CD14-positive monocyte (primary cell): ENCODE results near the gene THOC5. TPM values are rescaled to one million over a fixed set of nuclear protein-coding genes. Genes with fewer than 3 reads are reported as not detected.
"Not testable (repeated sequence)": the region's sequence is repeated elsewhere in the genome, so short reads cannot be mapped to it uniquely, and the experiment has no call there.

Source experiments
- DNase-seq, 3 donors: peaks; one replicate each; pipeline ENCODE4 v3.0.0-alpha.2; 2011 to 2022
- H2AFZ ChIP-seq: 2 replicates; pipeline ENCODE4 v1.6.0; 2012; ENCODE audit warnings: mild to moderate bottlenecking, low read depth, low read length, inconsistent platforms; ENCODE audit not compliant: insufficient read depth, poor library complexity, severe bottlenecking
- H3K27ac ChIP-seq, 2 donors: 1 replicate in 1 of 2; 2 replicates in 1 of 2; pipeline ENCODE4 v1.5.1; 2012 to 2013; ENCODE audit warnings: low read length in 2 of 2, control low read depth in 1 of 2, inconsistent platforms in 1 of 2, low read depth in 1 of 2, mild to moderate bottlenecking in 1 of 2
- H3K27me3 ChIP-seq, 2 donors: one replicate each; pipeline versions ENCODE4 v1.6.0 to v1.6.1; 2011 to 2013; ENCODE audit warnings: low read length in 2 of 2; ENCODE audit not compliant: control insufficient read depth in 2 of 2, insufficient read depth in 2 of 2
- H3K36me3 ChIP-seq, 2 donors: replicated peaks in 1 of 2; 1 replicate in 1 of 2; 2 replicates in 1 of 2; pipeline versions ENCODE4 v1.5.1 to v1.6.1; 2012 to 2013; ENCODE audit warnings: low read length in 2 of 2, control low read depth in 1 of 2, inconsistent platforms in 1 of 2, mild to moderate bottlenecking in 1 of 2; ENCODE audit not compliant: insufficient read depth in 2 of 2, control insufficient read depth in 1 of 2
- H3K4me1 ChIP-seq, 2 donors: 1 replicate in 1 of 2; 2 replicates in 1 of 2; pipeline versions ENCODE4 v1.5.1 to v1.6.1; 2012 to 2013; ENCODE audit warnings: low read length in 2 of 2, control low read depth in 1 of 2, inconsistent platforms in 1 of 2, mild to moderate bottlenecking in 1 of 2, moderate library complexity in 1 of 2; ENCODE audit not compliant: insufficient read depth in 2 of 2, control insufficient read depth in 1 of 2
- H3K4me2 ChIP-seq: replicated peaks from 2 replicates; pipeline ENCODE3; 2012; ENCODE audit warnings: low read length, moderate library complexity, mild to moderate bottlenecking; ENCODE audit not compliant: poor library complexity, severe bottlenecking; ENCODE audit errors: extremely low read depth
- H3K4me3 ChIP-seq, 3 experiments: fragments of 200-600 bp in 1 of 3; sonication (generic) in 1 of 3; replicated peaks in 1 of 3; 1 replicate in 2 of 3; 2 replicates in 1 of 3; pipeline ENCODE4 v1.5.1; 2011 to 2013; ENCODE audit warnings: low read length in 3 of 3, mild to moderate bottlenecking in 3 of 3, control low read depth in 2 of 3, low read depth in 2 of 3, inconsistent platforms in 1 of 3, moderate library complexity in 1 of 3
- H3K79me2 ChIP-seq: 2 replicates; pipeline ENCODE4 v1.6.0; 2012; ENCODE audit warnings: mild to moderate bottlenecking, control low read depth, inconsistent platforms, low read length, moderate library complexity; ENCODE audit not compliant: insufficient read depth
- H3K9ac ChIP-seq: 2 replicates; pipeline ENCODE4 v1.6.0; 2017; ENCODE audit warnings: low read length, mild to moderate bottlenecking; ENCODE audit not compliant: insufficient read depth, poor library complexity, severe bottlenecking
- H3K9me3 ChIP-seq, 2 donors: replicated peaks in 1 of 2; 1 replicate in 1 of 2; 2 replicates in 1 of 2; pipeline versions ENCODE4 v1.5.1 to v1.6.1; 2012 to 2013; ENCODE audit warnings: low read length in 2 of 2, control low read depth in 1 of 2; ENCODE audit not compliant: control insufficient read depth in 1 of 2, insufficient read depth in 1 of 2
- H4K20me1 ChIP-seq: 2 replicates; pipeline ENCODE4 v1.6.0; 2012; ENCODE audit warnings: mild to moderate bottlenecking, low read length, control low read depth, moderate library complexity; ENCODE audit not compliant: insufficient read depth
- H3K27ac Mint-ChIP-seq, 7 donors: one replicate each; pipeline ENCODE4 v1.8.0; 2020; ENCODE audit warnings: mild to moderate bottlenecking in 7 of 7, mixed read lengths in 7 of 7, moderate library complexity in 6 of 7, inconsistent platforms in 2 of 7
- H3K27me3 Mint-ChIP-seq, 3 donors: one replicate each; pipeline ENCODE4 v1.8.0; 2021 to 2022; ENCODE audit warnings: low read depth in 3 of 3, mild to moderate bottlenecking in 3 of 3, mixed read lengths in 3 of 3, moderate library complexity in 3 of 3, inconsistent platforms in 1 of 3
- H3K36me3 Mint-ChIP-seq, 2 donors: one replicate each; pipeline ENCODE4 v1.8.0; 2020; ENCODE audit warnings: mixed read lengths in 2 of 2, inconsistent platforms in 1 of 2, mild to moderate bottlenecking in 1 of 2
- H3K4me1 Mint-ChIP-seq: one replicate; pipeline ENCODE4 v1.8.0; 2020; ENCODE audit warnings: mild to moderate bottlenecking, mixed read lengths
- H3K4me3 Mint-ChIP-seq, 2 donors: one replicate each; pipeline ENCODE4 v1.8.0; 2020; ENCODE audit warnings: mild to moderate bottlenecking in 2 of 2, mixed read lengths in 2 of 2, moderate library complexity in 1 of 2
- H3K9me3 Mint-ChIP-seq, 7 donors: one replicate each; pipeline ENCODE4 v1.8.0; 2020 to 2022; ENCODE audit warnings: mixed read lengths in 7 of 7, mild to moderate bottlenecking in 6 of 7, moderate library complexity in 6 of 7, inconsistent platforms in 2 of 7
- CTCF ChIP-seq: fragments of 200-600 bp; IDR thresholded peaks from one replicate; pipeline ENCODE4 v1.8.0; 2022; ENCODE audit warnings: antibody characterized with exemption, mild to moderate bottlenecking
- WGBS: methylation state at CpG from one replicate; pipeline ENCODE4 v1.1.5; 2013; ENCODE audit warnings: missing lambda C conversion rate; ENCODE audit not compliant: insufficient coverage; 5-methylcytosine and 5-hydroxymethylcytosine counted together
- intact Hi-C, 2 donors: fragments of 100-400 bp; cut with micrococcal nuclease; formaldehyde crosslinking; loops; one replicate each; pipeline versions ENCODE4 v1.15.0 to v1.15.1; 2023
- polyA minus RNA-seq: library from RNA; depleted of rRNA, polyadenylated mRNA; stranded (reverse); fragments of >200 nt; gene quantifications from 2 replicates; pipeline ENCODE4 v1.2.3, GENCODE V29; 2012
- polyA plus RNA-seq, 3 donors: library from polyadenylated mRNA; depleted of rRNA in 1 of 3; unstranded in 2 of 3; stranded (reverse) in 1 of 3; fragments of 300-500 nt in 2 of 3; fragments of >200 nt in 1 of 3; fragmentation: Illumina TruSeq in 2 of 3; gene quantifications; 1 replicate in 2 of 3; 2 replicates in 1 of 3; pipeline ENCODE4 v1.2.3, GENCODE V29; 2012 to 2021
- total RNA-seq, 12 experiments: library from RNA in 1 of 12; stranded (reverse) in 1 of 12; fragments of 120-200 nt in 1 of 12; gene quantifications; one replicate each; pipeline ENCODE4 v1.2.4 and lab custom pipeline; 2013 to 2026; ENCODE audit warnings: mixed read lengths in 6 of 12, inconsistent platforms in 1 of 12

THOC5 gene
- 34.5 TPM for total RNA-seq (2013)
- polyA plus RNA-seq = 10 to 100 TPM; 19.6 to 29.9 (median 28.2) TPM
- 19.8 and 23.5 TPM in 2 replicates for polyA minus RNA-seq
- total RNA-seq (lab: John Stamatoyannopoulos, UW) = 5.0 to 30.8 (median 23.6) reads per million in 11 experiments

GRCh38 chr22:29553351-29554224, at the start of gene THOC5:
TSS of gene THOC5 (minus strand) at chr22:29553757. CDS start at chr22:29549147, 4,610 bp downstream.
- peak within 1 kb of the TSS; percentile 86 to 95 (median 90) for H3K4me3 ChIP-seq
- Mint-ChIP-seq H3K36me3 (peaks cover 20% of the 10 kb centered on the region in 2 donors), H3K9me3 (no peaks in the 10 kb centered on the region), H3K4me3 (peak within 1 kb of the TSS; percentile 88 to 96), H3K4me1 (peaks cover 15% of the 10 kb centered on the region), H3K27ac (peak within 1 kb of the TSS; percentile 84 to 92 (median 90)), H3K27me3 (peaks cover 0 to 3% (median 1%) of the 10 kb centered on the region in 3 donors)
- H3K9ac ChIP-seq = peak within 1 kb of the TSS; percentile 78
- H3K4me1 ChIP-seq = peaks cover 9 to 13% of the 10 kb centered on the region in 2 donors
- peak within 1 kb of the TSS; percentile 94 for H2AFZ ChIP-seq
- peaks cover 13% of the 10 kb centered on the region for H3K79me2 ChIP-seq
- peak within 1 kb of the TSS; percentile 82 for H3K4me2 ChIP-seq
- peaks cover 4 to 21% of the 10 kb centered on the region in 2 donors for H3K36me3 ChIP-seq
- H3K9me3 ChIP-seq = no peaks in the 10 kb centered on the region
- peak within 1 kb of the TSS; percentile 57 to 84 for H3K27ac ChIP-seq
- peak; percentile 87 to 88 (median 88) for DNase-seq
- no peaks in the 10 kb centered on the region for H4K20me1 ChIP-seq
- no peaks in the 10 kb centered on the region for H3K27me3 ChIP-seq
- intact Hi-C loops = no loop called here
- 2% methylated on average over 28 of the region's 44 CpGs for WGBS
- TF ChIP-seq CTCF = peak; percentile 53

GRCh38 chr22:29598684-29599020, 45.1 kb upstream of the THOC5 start:
- Mint-ChIP-seq H3K36me3 (no peaks in the 10 kb centered on the region), H3K27me3 (peaks cover 0 to 2% (median 2%) of the 10 kb centered on the region in 3 donors), H3K4me3 (no peak overlapping the region), H3K27ac (no peak overlapping the region), H3K4me1 (peaks cover 6% of the 10 kb centered on the region), H3K9me3 (peaks cover 4 to 19% (median 9%) of the 10 kb centered on the region in 7 donors)
- Histone ChIP-seq H3K9ac (no peak overlapping the region), H3K27ac (no peak overlapping the region), H3K4me2 (no peak overlapping the region), H3K9me3 (peaks cover 0 to 11% of the 10 kb centered on the region in 2 donors), H3K27me3 (no peaks in the 10 kb centered on the region), H3K4me3 (no peak overlapping the region), H3K79me2 (peaks cover 2% of the 10 kb centered on the region), H3K36me3 (no peaks in the 10 kb centered on the region), H4K20me1 (no peaks in the 10 kb centered on the region), H2AFZ (no peak overlapping the region), H3K4me1 (peaks cover 10 to 11% of the 10 kb centered on the region in 2 donors)
- no CpG with 5 or more reads among the region's 3 CpGs for WGBS
- intact Hi-C loops = loop anchor here in 1 of 2 donors (10.0 kb wide), 1 partner anchor 486 kb away; the partner anchor contains the start of gene HORMAD2
- DNase-seq = no peak
- no peak for TF ChIP-seq CTCF

GRCh38 chr22:29597871-29598683, 44.5 kb upstream of the THOC5 start:
- H3K27me3 Mint-ChIP-seq, H3K36me3 Mint-ChIP-seq, H3K36me3 ChIP-seq, H3K4me1 Mint-ChIP-seq, H3K27me3 ChIP-seq, H4K20me1 ChIP-seq, H3K27ac ChIP-seq, H3K79me2 ChIP-seq, H2AFZ ChIP-seq, DNase-seq, H3K9ac ChIP-seq: not testable (repeated sequence)
- Histone ChIP-seq H3K4me1 (peaks cover 10 to 11% of the 10 kb centered on the region in 2 donors), H3K4me3 (peak overlapping the region in 2 of 3 experiments; percentile 68 to 79), H3K4me2 (peak overlapping the region; percentile 73), H3K9me3 (peaks cover 0 to 11% of the 10 kb centered on the region in 2 donors)
- 88% methylated on average over 53 of the region's 57 CpGs for WGBS
- Mint-ChIP-seq H3K4me3 (peak overlapping the region in 1 of 2 donors; percentile 90), H3K9me3 (peaks cover 4 to 19% (median 9%) of the 10 kb centered on the region in 7 donors), H3K27ac (peak overlapping the region in 5 of 7 donors; percentile 86 to 93 (median 90))
- intact Hi-C loops = loop anchor here in 1 of 2 donors (10.0 kb wide), 1 partner anchor 487 kb away; the partner anchor contains the start of gene HORMAD2
